OCI-LY1 (cell line): ENCODE data around the gene FBL.

ENCODE experiments used
- H2AFZ ChIP-seq: fragments of 200-600 bp; sonication (generic), shearing (Covaris generic); 2 replicates; pipeline ENCODE4 v1.6.0; 2014; ENCODE audit warnings: antibody characterized with exemption, mild to moderate bottlenecking, low read length
- H3F3A ChIP-seq: fragments of 200-600 bp; sonication (generic), shearing (Covaris generic); 2 replicates; pipeline ENCODE4 v1.6.0; 2014; ENCODE audit warnings: mild to moderate bottlenecking, antibody characterized with exemption, low read length, moderate library complexity; ENCODE audit not compliant: insufficient read depth
- H3K27ac ChIP-seq: fragments of 200-600 bp; sonication (generic); 2 replicates; pipeline ENCODE4 v1.5.1; 2014; ENCODE audit warnings: low read length, mixed run types, mild to moderate bottlenecking, low read depth; ENCODE audit not compliant: poor library complexity, severe bottlenecking
- H3K27me3 ChIP-seq: fragments of 200-600 bp; sonication (generic); 2 replicates; pipeline ENCODE4 v1.6.0; 2014; ENCODE audit warnings: antibody characterized with exemption, mild to moderate bottlenecking, low read length, moderate library complexity; ENCODE audit not compliant: insufficient read depth
- H3K36me3 ChIP-seq: fragments of 200-600 bp; sonication (generic); 2 replicates; pipeline ENCODE4 v1.6.1; 2014; ENCODE audit warnings: mild to moderate bottlenecking, antibody characterized with exemption, low read length, moderate library complexity, mixed read lengths; ENCODE audit not compliant: insufficient read depth
- H3K4me1 ChIP-seq: fragments of 200-600 bp; sonication (generic); 2 replicates; pipeline ENCODE4 v1.5.1; 2014; ENCODE audit warnings: mild to moderate bottlenecking, low read length, moderate library complexity; ENCODE audit not compliant: insufficient read depth, severe bottlenecking
- H3K4me2 ChIP-seq: fragments of 200-600 bp; sonication (generic), shearing (Covaris generic); 2 replicates; pipeline ENCODE4 v1.6.1; 2014; ENCODE audit warnings: low read length
- H3K4me3 ChIP-seq: fragments of 200-600 bp; sonication (generic); 2 replicates; pipeline ENCODE4 v1.5.1; 2014; ENCODE audit warnings: low read length, low read depth, mild to moderate bottlenecking, mixed read lengths; ENCODE audit not compliant: poor library complexity, severe bottlenecking
- H3K79me2 ChIP-seq: fragments of 200-600 bp; shearing (Covaris generic); 2 replicates; pipeline ENCODE4 v1.6.1; 2016; ENCODE audit warnings: mixed run types, low read length, mixed read lengths; ENCODE audit not compliant: insufficient read depth
- H3K9ac ChIP-seq: fragments of 200-600 bp; sonication (generic), shearing (Covaris generic); 2 replicates; pipeline ENCODE4 v1.6.1; 2014; ENCODE audit warnings: mild to moderate bottlenecking, low read length, mixed read lengths
- H3K9me2 ChIP-seq: fragments of 200-600 bp; sonication (generic), shearing (Covaris generic); 2 replicates; pipeline ENCODE4 v1.6.1; 2014; ENCODE audit warnings: low read depth, mild to moderate bottlenecking, low read length, mixed read lengths
- H3K9me3 ChIP-seq: fragments of 200-600 bp; shearing (Covaris generic); 2 replicates; pipeline ENCODE4 v1.6.1; 2014; ENCODE audit warnings: low read length, mixed read lengths
- H4K20me1 ChIP-seq: fragments of 200-600 bp; sonication (generic), shearing (Covaris generic); 2 replicates; pipeline ENCODE4 v1.6.0; 2016; ENCODE audit warnings: mild to moderate bottlenecking, low read length; ENCODE audit not compliant: insufficient read depth
- EZH2 ChIP-seq: fragments of 200-600 bp; sonication (generic), shearing (Covaris generic); IDR thresholded peaks from 2 replicates; pipeline ENCODE4 v1.8.0; 2017; ENCODE audit warnings: borderline replicate concordance, mixed run types, mild to moderate bottlenecking, antibody characterized with exemption, low read length, moderate library complexity, mixed read lengths
- TF ChIP-seq, protein P1 (sequence below): fragments of 200-600 bp; sonication (generic), shearing (Covaris generic); IDR thresholded peaks from 2 replicates; pipeline ENCODE4 v1.5.1; 2017; ENCODE audit warnings: mild to moderate bottlenecking, antibody characterized with exemption, low read length, moderate library complexity, mixed read lengths

FBL gene

DNA sequence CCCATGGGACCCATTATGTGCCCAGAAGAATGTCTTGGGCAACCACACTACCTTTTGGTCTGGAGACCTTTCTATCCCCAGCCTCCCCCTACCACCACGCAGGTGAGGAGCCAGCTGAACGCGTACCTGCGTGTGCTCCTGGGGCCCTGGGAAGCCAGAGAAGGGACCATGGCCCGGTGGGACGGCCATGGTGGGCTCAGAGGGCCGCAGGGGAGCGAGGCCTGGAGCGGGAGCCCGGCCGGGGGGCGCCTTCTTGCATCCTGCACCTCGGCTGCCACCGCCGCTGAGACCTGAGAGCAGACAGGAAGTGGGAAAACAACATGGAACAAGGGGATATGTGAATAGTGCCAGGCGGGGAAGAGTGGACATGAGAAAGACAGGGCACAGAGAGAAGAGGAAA lies 14.5 kb downstream of the FBL start:
- Histone ChIP-seq H3K79me2 (no peaks in the 10 kb centered on the region), H3K27me3 (no peaks in the 10 kb centered on the region), H3K4me2 (no peak overlapping the region), H3K4me3 (no peak overlapping the region), H3K9ac (no peak overlapping the region), H4K20me1 (no peaks in the 10 kb centered on the region), H3K27ac (no peak overlapping the region), H3K9me3 (no peaks in the 10 kb centered on the region), H3K4me1 (peaks cover 13% of the 10 kb centered on the region), H3K36me3 (peaks cover 73% of the 10 kb centered on the region), H3F3A (no peaks in the 10 kb centered on the region), H2AFZ (no peak overlapping the region), H3K9me2 (no peaks in the 10 kb centered on the region)
- TF ChIP-seq, protein P1, sequence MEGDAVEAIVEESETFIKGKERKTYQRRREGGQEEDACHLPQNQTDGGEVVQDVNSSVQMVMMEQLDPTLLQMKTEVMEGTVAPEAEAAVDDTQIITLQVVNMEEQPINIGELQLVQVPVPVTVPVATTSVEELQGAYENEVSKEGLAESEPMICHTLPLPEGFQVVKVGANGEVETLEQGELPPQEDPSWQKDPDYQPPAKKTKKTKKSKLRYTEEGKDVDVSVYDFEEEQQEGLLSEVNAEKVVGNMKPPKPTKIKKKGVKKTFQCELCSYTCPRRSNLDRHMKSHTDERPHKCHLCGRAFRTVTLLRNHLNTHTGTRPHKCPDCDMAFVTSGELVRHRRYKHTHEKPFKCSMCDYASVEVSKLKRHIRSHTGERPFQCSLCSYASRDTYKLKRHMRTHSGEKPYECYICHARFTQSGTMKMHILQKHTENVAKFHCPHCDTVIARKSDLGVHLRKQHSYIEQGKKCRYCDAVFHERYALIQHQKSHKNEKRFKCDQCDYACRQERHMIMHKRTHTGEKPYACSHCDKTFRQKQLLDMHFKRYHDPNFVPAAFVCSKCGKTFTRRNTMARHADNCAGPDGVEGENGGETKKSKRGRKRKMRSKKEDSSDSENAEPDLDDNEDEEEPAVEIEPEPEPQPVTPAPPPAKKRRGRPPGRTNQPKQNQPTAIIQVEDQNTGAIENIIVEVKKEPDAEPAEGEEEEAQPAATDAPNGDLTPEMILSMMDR, result no peak
- TF ChIP-seq EZH2, result no peak

DNA sequence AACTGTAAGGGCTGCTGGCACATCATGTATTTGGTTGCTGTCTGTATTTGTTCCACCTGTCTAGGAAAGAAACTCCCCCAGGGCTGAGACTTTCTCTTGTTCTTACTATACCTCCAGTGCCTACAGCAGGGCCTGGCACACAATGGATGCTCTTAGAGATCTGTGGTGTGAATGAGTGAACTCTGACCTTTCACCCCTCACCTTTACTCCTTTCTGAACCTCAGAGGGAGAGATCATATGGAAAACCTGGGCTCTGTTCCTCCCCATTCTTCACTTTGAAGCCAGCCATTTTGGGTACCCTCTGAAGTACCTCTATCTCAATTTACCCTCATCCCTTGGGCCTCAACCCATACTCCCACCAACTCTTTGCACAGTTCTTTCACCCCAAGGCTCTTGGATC lies 15.3 kb downstream of the FBL start:
- Histone ChIP-seq H3K27me3 (no peaks in the 10 kb centered on the region), H3K79me2 (no peaks in the 10 kb centered on the region), H3K9ac (no peak overlapping the region), H3K27ac (no peak overlapping the region), H4K20me1 (no peaks in the 10 kb centered on the region), H3K4me2 (no peak overlapping the region), H3K4me3 (no peak overlapping the region), H3K9me3 (no peaks in the 10 kb centered on the region), H3F3A (no peaks in the 10 kb centered on the region), H3K36me3 (peaks cover 72% of the 10 kb centered on the region), H3K4me1 (peaks cover 13% of the 10 kb centered on the region), H2AFZ (no peak overlapping the region), H3K9me2 (no peaks in the 10 kb centered on the region)
- TF ChIP-seq, protein P1, result no peak
- no peak for TF ChIP-seq EZH2

DNA sequence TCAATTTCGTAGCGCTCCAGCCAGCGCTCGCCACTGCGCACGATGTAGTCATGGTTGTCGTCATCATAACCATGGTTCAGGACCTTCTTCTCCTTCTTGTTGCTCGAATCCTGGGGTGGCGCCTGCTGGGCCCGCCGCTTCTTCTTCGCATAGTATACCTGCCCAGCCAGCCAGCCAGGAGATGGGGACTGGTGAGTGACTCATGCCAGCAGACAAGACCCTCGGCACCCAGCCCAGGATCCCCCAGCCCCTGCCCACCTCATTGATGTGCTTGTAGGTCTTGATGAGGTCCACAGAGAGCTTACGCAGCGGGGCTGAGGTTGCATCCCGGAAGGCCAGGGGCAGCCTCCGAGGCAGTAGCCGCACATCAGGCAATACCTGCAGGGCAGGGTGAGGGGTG lies 15.8 kb downstream of the FBL start:
- Histone ChIP-seq H3K9me3 (no peaks in the 10 kb centered on the region), H3K79me2 (no peaks in the 10 kb centered on the region), H3K9ac (no peak overlapping the region), H3F3A (no peaks in the 10 kb centered on the region), H3K4me2 (no peak overlapping the region), H3K9me2 (no peaks in the 10 kb centered on the region), H3K27me3 (no peaks in the 10 kb centered on the region), H2AFZ (no peak overlapping the region), H3K4me1 (peaks cover 13% of the 10 kb centered on the region), H3K27ac (no peak overlapping the region), H3K4me3 (no peak overlapping the region), H4K20me1 (no peaks in the 10 kb centered on the region), H3K36me3 (peaks cover 73% of the 10 kb centered on the region)
- TF ChIP-seq EZH2, result no peak

- H4K20me1 ChIP-seq, result no peaks in the 10 kb centered on the region
- TF ChIP-seq, protein P1, result no peak
- no peak for TF ChIP-seq EZH2
- H3K9ac ChIP-seq, result no peak overlapping the region
- H3K79me2 ChIP-seq, result no peaks in the 10 kb centered on the region
- H3K4me3 ChIP-seq, result no peak overlapping the region
- peaks cover 13% of the 10 kb centered on the region for H3K4me1 ChIP-seq
- H3K4me2 ChIP-seq, result no peak overlapping the region
- no peaks in the 10 kb centered on the region for H3K9me2 ChIP-seq
- H2AFZ ChIP-seq, result no peak overlapping the region
- H3K36me3 ChIP-seq, result peaks cover 73% of the 10 kb centered on the region
- H3F3A ChIP-seq, result no peaks in the 10 kb centered on the region
- H3K27me3 ChIP-seq, result no peaks in the 10 kb centered on the region
- H3K27ac ChIP-seq, result no peak overlapping the region
- H3K9me3 ChIP-seq, result no peaks in the 10 kb centered on the region
These were observed 16.4 kb downstream of the FBL start for GRCh38 chr19:39829702-39830275.
